HepG2 (cell line): ENCODE results near the gene SLC7A8. TPM values are rescaled to one million over a fixed set of nuclear protein-coding genes. Genes with fewer than 3 reads are reported as not detected.

Experiments used
- ATAC-seq: fragments of 200-7000 bp; cut with Tn5 transposase; 3 replicates; pipeline ENCODE4 v1.9.1; 2020; ENCODE audit warnings: mild to moderate bottlenecking, moderate library complexity
- BruUV-seq: library from RNA; stranded (reverse); fragments of 400-500 nt; replicated peaks from 2 replicates; lab custom pipeline; 2021; lab: Mats Ljungman, UMichigan
- CTCF ChIA-PET: fragments of 300-600 bp; formaldehyde crosslinking; extraction: SDS; loops from one replicate; lab custom pipeline; 2021; ENCODE audit warnings: low total read pairs, inconsistent platforms, low intra/inter-chr PET ratio; lab: Yijun Ruan, JAX
- POLR2A ChIA-PET: fragments of 350-600 bp; sonication (Branson Sonifier 250); formaldehyde crosslinking; loops from one replicate; lab custom pipeline; 2020; ENCODE audit warnings: antibody characterized with exemption, inconsistent platforms; lab: Yijun Ruan, JAX
- DNase-seq: peaks from one replicate; pipeline ENCODE4 v3.0.0-alpha.2; 2015; ENCODE audit warnings: low spot score
- FAIRE-seq: peaks from 3 replicates; lab custom pipeline; 2011; peaks lifted over from hg19 to GRCh38; lab: Jason Lieb, UNC
- H2AFZ ChIP-seq: one replicate; pipeline ENCODE4 v1.6.1; 2011; ENCODE audit warnings: low read length, inconsistent platforms
- H3K27ac ChIP-seq: fragments of 300-600 bp; 3 replicates; pipeline ENCODE4 v1.8.0; 2011; ENCODE audit warnings: mixed run types, mild to moderate bottlenecking, mixed read lengths, low read length, inconsistent platforms; ENCODE audit not compliant: insufficient read depth; ENCODE audit errors: extremely low read length
- H3K27me3 ChIP-seq, 2 experiments: fragments of 200-600 bp in 1 of 2; 2 replicates in 1 of 2; 3 replicates in 1 of 2; pipeline versions ENCODE4 v1.6.0 to v1.8.0; 2011; ENCODE audit warnings: low read length in 2 of 2, mild to moderate bottlenecking in 2 of 2, moderate library complexity in 2 of 2, inconsistent platforms in 1 of 2; ENCODE audit not compliant: insufficient read depth in 2 of 2, control insufficient read depth in 1 of 2
- H3K36me3 ChIP-seq, 2 experiments: fragments of 200-600 bp in 1 of 2; replicated peaks in 1 of 2; 2 replicates in 1 of 2; 3 replicates in 1 of 2; pipeline versions ENCODE4 v1.5.1 to v1.8.0; 2011; ENCODE audit warnings: low read length in 2 of 2, inconsistent platforms in 1 of 2; ENCODE audit not compliant: insufficient read depth in 2 of 2, control insufficient read depth in 1 of 2
- H3K4me1 ChIP-seq: 2 replicates; pipeline ENCODE4 v1.5.1; 2012; ENCODE audit warnings: low read length, inconsistent platforms; ENCODE audit not compliant: insufficient read depth
- H3K4me2 ChIP-seq: 2 replicates; pipeline ENCODE4 v1.6.0; 2011; ENCODE audit warnings: low read depth, low read length, inconsistent platforms
- H3K4me3 ChIP-seq, 3 experiments: fragments of 200-600 bp in 1 of 3; sonication (generic), shearing (Covaris generic) in 1 of 3; replicated peaks in 1 of 3; 2 replicates each; pipeline ENCODE4 v1.5.1; 2011 to 2016; ENCODE audit warnings: low read length in 3 of 3, inconsistent platforms in 2 of 3, low read depth in 2 of 3, mild to moderate bottlenecking in 2 of 3, control low read depth in 1 of 3, mixed read lengths in 1 of 3; ENCODE audit not compliant: insufficient read depth in 1 of 3
- H3K79me2 ChIP-seq: one replicate; pipeline ENCODE4 v1.6.1; 2011; ENCODE audit warnings: low read length, inconsistent platforms; ENCODE audit not compliant: insufficient read depth
- H3K9ac ChIP-seq: 2 replicates; pipeline ENCODE4 v1.6.0; 2011; ENCODE audit warnings: mild to moderate bottlenecking, low read depth, low read length, inconsistent platforms; ENCODE audit not compliant: insufficient read depth
- H3K9me3 ChIP-seq: 2 replicates; pipeline ENCODE4 v1.5.1; 2012; ENCODE audit warnings: mild to moderate bottlenecking, low read length
- H4K20me1 ChIP-seq: 2 replicates; pipeline ENCODE4 v1.6.0; 2011; ENCODE audit warnings: inconsistent platforms, mild to moderate bottlenecking, low read length, moderate library complexity; ENCODE audit not compliant: insufficient read depth
- CSRNP2 ChIP-seq: sonication (generic); formaldehyde crosslinking; conservative IDR thresholded peaks from 2 replicates; pipeline ENCODE4 v1.8.0; 2022; ENCODE audit warnings: low read depth, missing genetic modification reagents
- FOXK2 ChIP-seq: fragments of 450-650 bp; IDR thresholded peaks from 2 replicates; pipeline ENCODE4 v1.6.1; 2016
- FOXP1 ChIP-seq, 2 experiments: fragments of 450-650 bp in 1 of 2; IDR thresholded peaks; 2 replicates each; pipeline ENCODE4 v1.6.1; 2017 to 2018; ENCODE audit warnings: antibody characterized with exemption in 1 of 2
- NCOA5 ChIP-seq: sonication (generic); formaldehyde crosslinking; IDR thresholded peaks from 2 replicates; pipeline ENCODE4 v1.4.0; 2020; ENCODE audit warnings: missing genetic modification reagents
- NONO ChIP-seq, 2 experiments: fragments of 450-650 bp in 1 of 2; sonication (generic) in 1 of 2; formaldehyde crosslinking in 1 of 2; IDR thresholded peaks in 1 of 2; conservative IDR thresholded peaks in 1 of 2; 2 replicates each; pipeline versions ENCODE4 v1.6.1 to v1.8.0; 2017 to 2022; ENCODE audit warnings: mild to moderate bottlenecking in 1 of 2, missing genetic modification reagents in 1 of 2, moderate library complexity in 1 of 2
- PTBP1 ChIP-seq: fragments of 200-400 bp; formaldehyde crosslinking; IDR thresholded peaks from 2 replicates; pipeline ENCODE4 v1.6.1; 2018; ENCODE audit warnings: low read length, low read depth; ENCODE audit not compliant: poor library complexity, severe bottlenecking
- THAP8 ChIP-seq: sonication (generic); formaldehyde crosslinking; IDR thresholded peaks from 2 replicates; pipeline ENCODE4 v1.5.1; 2020; ENCODE audit warnings: missing genetic modification reagents, mild to moderate bottlenecking, borderline replicate concordance
- ZKSCAN5 ChIP-seq: sonication (generic); formaldehyde crosslinking; IDR thresholded peaks from 2 replicates; pipeline ENCODE4 v1.5.1; 2020; ENCODE audit warnings: mild to moderate bottlenecking, missing genetic modification reagents
- ZMYM2 ChIP-seq: sonication (generic); formaldehyde crosslinking; IDR thresholded peaks from 2 replicates; pipeline ENCODE4 v1.8.0; 2022; ENCODE audit warnings: mild to moderate bottlenecking, missing genetic modification reagents
- ZNF20 ChIP-seq: sonication (generic); formaldehyde crosslinking; IDR thresholded peaks from 2 replicates; pipeline ENCODE4 v1.4.0; 2020; ENCODE audit warnings: mild to moderate bottlenecking, moderate library complexity, missing genetic modification reagents
- ZNF496 ChIP-seq: sonication (generic); formaldehyde crosslinking; IDR thresholded peaks from 2 replicates; pipeline ENCODE4 v1.8.1; 2023; ENCODE audit warnings: mild to moderate bottlenecking, moderate library complexity, missing genetic modification reagents; ENCODE audit not compliant: insufficient replicate concordance
- ZSCAN12 ChIP-seq: sonication (generic); formaldehyde crosslinking; IDR thresholded peaks from 2 replicates; pipeline ENCODE4 v1.9.0; 2021; ENCODE audit warnings: mild to moderate bottlenecking, missing genetic modification reagents
- WGBS: methylation state at CpG from one replicate; pipeline ENCODE4 v1.1.6; 2017; ENCODE audit warnings: low lambda C conversion rate; 5-methylcytosine and 5-hydroxymethylcytosine counted together
- in situ Hi-C: cut with HindIII; loops from 2 replicates; pipeline ENCODE4 v1.10.0; 2017; ENCODE audit warnings: low pct_unique_long_range_greater_than_20kb; ENCODE audit not compliant: extremely low pct_ligation_motif_present
- intact Hi-C: fragments of 100-400 bp; cut with micrococcal nuclease; formaldehyde crosslinking; loops from one replicate; pipeline ENCODE4 v1.10.0; 2022; ENCODE audit not compliant: unreplicated experiment
- polyA plus RNA-seq, 8 experiments: library from polyadenylated mRNA; depleted of rRNA in 3 of 8; stranded (reverse) in 7 of 8; unstranded in 1 of 8; fragments of >200 nt; fragmentation: Illumina TruSeq in 4 of 8; extraction: Trizol in 4 of 8; gene quantifications; 2 replicates each; pipeline versions ENCODE4 v1.2.1 to v1.2.3, GENCODE V29; 2011 to 2016; ENCODE audit warnings: low read depth in 4 of 8, missing spikeins in 1 of 8, mixed read lengths in 1 of 8; ENCODE audit not compliant: insufficient read depth in 1 of 8
- total RNA-seq, 5 experiments: library from RNA; depleted of rRNA; stranded (reverse); fragments of >200 nt; fragmentation: Illumina TruSeq; extraction: Trizol; gene quantifications; 2 replicates each; pipeline ENCODE4 v1.2.3, GENCODE V29; 2016; ENCODE audit warnings: low read depth in 1 of 5

SLC7A8 gene
- total and polyA plus RNA-seq, 2 of the 13 experiments (the other 11 are each of a cell fraction or from before 2014, with no cell fraction given): 0.25 TPM; not detected in 1

GRCh38 chr14:23110579-23111365 is 72.7 kb downstream of the SLC7A8 start (continued):
- TF ChIP-seq CSRNP2 (CRISPR knock-in tag) (no peak), FOXK2 (peak; percentile 51; the same call in 1 of the 2 replicates), FOXP1 (IDR thresholded peaks at IDR 0.05) (0 out of 2 replicates have a peak, but pooled peaks have one; percentile 45), FOXP1 (CRISPR knock-in tag; IDR thresholded peaks at IDR 0.05) (no peak)

- FAIRE-seq: no peak
- TF ChIP-seq NONO (IDR thresholded peaks at IDR 0.05) (no peak), NONO (CRISPR knock-in tag; conservative IDR thresholded peaks at IDR 0.05) (no peak), ZMYM2 (CRISPR knock-in tag) (no peak), NCOA5 (CRISPR knock-in tag) (no peak), PTBP1 (no peak), THAP8 (no peak), ZSCAN12 (CRISPR knock-in tag) (no peak), ZNF496 (CRISPR knock-in tag) (no peak), ZNF20 (CRISPR knock-in tag) (no peak), ZKSCAN5 (CRISPR knock-in tag) (no peak)
- Histone ChIP-seq H3K9ac (no peak overlapping the region), H3K4me3 (no peak overlapping the region), H3K79me2 (no peaks in the 10 kb centered on the region), H3K4me1 (peaks cover 41% of the 10 kb centered on the region), H2AFZ (no peak overlapping the region), H3K27me3 (peaks cover 22 to 58% of the 10 kb centered on the region in 2 experiments), H4K20me1 (no peaks in the 10 kb centered on the region), H3K9me3 (no peaks in the 10 kb centered on the region), H3K27ac (no peak overlapping the region), H3K36me3 (no peaks in the 10 kb centered on the region), H3K4me2 (no peak overlapping the region)
- POLR2A ChIA-PET: interaction anchor here (1.6 to 6.6 kb wide), 2 partner anchors 15 to 38 kb away, joined by 3 to 66 read pairs; partner anchors contain the start of genes ACIN1 and C14orf119
- intact Hi-C loops: loop anchor here (1.0 kb wide), 2 partner anchors 32 to 40 kb away; no protein-coding TSS in a partner anchor
- CTCF ChIA-PET: interaction anchor here (1.1 to 2.8 kb wide), 5 partner anchors 11 to 123 kb away, joined by 3 to 30 read pairs (median 5); no protein-coding TSS in a partner anchor
- ATAC-seq: no peak
- DNase-seq: no peak
- in situ Hi-C loops: loop anchor here (5.0 kb wide), 1 partner anchor 42 kb away; no protein-coding TSS in a partner anchor
- 32% methylated on average over 1 of the region's 1 CpG for WGBS
- no TSS peak for BruUV-seq
Observed at GRCh38 chr14:23109769-23110168, 73.7 kb downstream of the SLC7A8 start.
